ENCODE results near the gene CCDC187. TPM values are rescaled to one million over a fixed set of nuclear protein-coding genes. Genes with fewer than 3 reads are reported as not detected.

Gene CCDC187
- total RNA-seq, 1 donor from 2014 or later: not detected

- H3K4me3 Mint-ChIP-seq (ENCODE audit: unreplicated experiment): no peak overlapping the region
- H3K36me3 Mint-ChIP-seq (ENCODE audit: low read depth): no peaks in the 10 kb centered on the region
- TF ChIP-seq CTCF (IDR thresholded peaks at IDR 0.05): no peak
- no peak overlapping the region for H3K27ac Mint-ChIP-seq (ENCODE audit: unreplicated experiment)
- no peaks in the 10 kb centered on the region for H3K9me3 Mint-ChIP-seq (ENCODE audit: low read depth)
- H3K4me1 Mint-ChIP-seq (ENCODE audit: low read depth): no peaks in the 10 kb centered on the region
- peaks cover 23% of the 10 kb centered on the region for H3K27me3 Mint-ChIP-seq (ENCODE audit: low read depth)
- DNase-seq (ENCODE audit: low spot score): no peak
Measured at GRCh38 chr9:136290508-136291000, 13.3 kb downstream of the CCDC187 start.

- H3K4me1 Mint-ChIP-seq (ENCODE audit: low read depth): no peaks in the 10 kb centered on the region
- H3K36me3 Mint-ChIP-seq (ENCODE audit: low read depth): no peaks in the 10 kb centered on the region
- H3K9me3 Mint-ChIP-seq (ENCODE audit: low read depth): no peaks in the 10 kb centered on the region
- H3K27ac Mint-ChIP-seq (ENCODE audit: unreplicated experiment): no peak overlapping the region
- no peak overlapping the region for H3K4me3 Mint-ChIP-seq (ENCODE audit: unreplicated experiment)
- H3K27me3 Mint-ChIP-seq (ENCODE audit: low read depth): peaks cover 23% of the 10 kb centered on the region
- TF ChIP-seq CTCF (IDR thresholded peaks at IDR 0.05): no peak
- DNase-seq (ENCODE audit: low spot score): no peak
Measured at GRCh38 chr9:136289651-136290507, 14.0 kb downstream of the CCDC187 start.

- no peak overlapping the region for H3K4me3 Mint-ChIP-seq (ENCODE audit: unreplicated experiment)
- H3K27me3 Mint-ChIP-seq (ENCODE audit: low read depth): peaks cover 26% of the 10 kb centered on the region
- H3K4me1 Mint-ChIP-seq (ENCODE audit: low read depth): peaks cover 4% of the 10 kb centered on the region
- no peak overlapping the region for H3K27ac Mint-ChIP-seq (ENCODE audit: unreplicated experiment)
- no peaks in the 10 kb centered on the region for H3K36me3 Mint-ChIP-seq (ENCODE audit: low read depth)
- TF ChIP-seq CTCF (IDR thresholded peaks at IDR 0.05): no peak
- no peaks in the 10 kb centered on the region for H3K9me3 Mint-ChIP-seq (ENCODE audit: low read depth)
- no peak for DNase-seq (ENCODE audit: low spot score)
Measured at GRCh38 chr9:136287960-136288753, 15.7 kb downstream of the CCDC187 start.

- DNase-seq (ENCODE audit: low spot score): no peak
- Mint-ChIP-seq H3K27me3 (ENCODE audit: low read depth) (peaks cover 26% of the 10 kb centered on the region), H3K36me3 (ENCODE audit: low read depth) (no peaks in the 10 kb centered on the region), H3K27ac (ENCODE audit: unreplicated experiment) (no peak overlapping the region), H3K4me1 (ENCODE audit: low read depth) (peaks cover 4% of the 10 kb centered on the region), H3K9me3 (ENCODE audit: low read depth) (no peaks in the 10 kb centered on the region), H3K4me3 (ENCODE audit: unreplicated experiment) (no peak overlapping the region)
- TF ChIP-seq CTCF (IDR thresholded peaks at IDR 0.05): no peak
Measured at GRCh38 chr9:136286987-136287379, 16.9 kb downstream of the CCDC187 start.

- Mint-ChIP-seq H3K27ac (ENCODE audit: unreplicated experiment) (no peak overlapping the region), H3K36me3 (ENCODE audit: low read depth) (no peaks in the 10 kb centered on the region), H3K4me1 (ENCODE audit: low read depth) (peaks cover 4% of the 10 kb centered on the region), H3K9me3 (ENCODE audit: low read depth) (no peaks in the 10 kb centered on the region), H3K4me3 (ENCODE audit: unreplicated experiment) (no peak overlapping the region), H3K27me3 (ENCODE audit: low read depth) (peaks cover 26% of the 10 kb centered on the region)
- DNase-seq (ENCODE audit: low spot score): no peak
- no peak for TF ChIP-seq CTCF (IDR thresholded peaks at IDR 0.05)
Measured at GRCh38 chr9:136286359-136286986, 17.4 kb downstream of the CCDC187 start.
